Measurements from ENCODE around the gene IL15RA. TPM values are rescaled to one million over a fixed set of nuclear protein-coding genes. Genes with fewer than 3 reads are reported as not detected.
A peak's percentile ranks its signal among the peaks of the same experiment; 100 is the strongest.
"Not testable (repeated sequence)": the region's sequence is repeated elsewhere in the genome, so short reads cannot be mapped to it uniquely, and the experiment has no call there.

The IL15RA gene
- total RNA-seq, 1 donor from 2014 or later: 19.2 TPM

DNA sequence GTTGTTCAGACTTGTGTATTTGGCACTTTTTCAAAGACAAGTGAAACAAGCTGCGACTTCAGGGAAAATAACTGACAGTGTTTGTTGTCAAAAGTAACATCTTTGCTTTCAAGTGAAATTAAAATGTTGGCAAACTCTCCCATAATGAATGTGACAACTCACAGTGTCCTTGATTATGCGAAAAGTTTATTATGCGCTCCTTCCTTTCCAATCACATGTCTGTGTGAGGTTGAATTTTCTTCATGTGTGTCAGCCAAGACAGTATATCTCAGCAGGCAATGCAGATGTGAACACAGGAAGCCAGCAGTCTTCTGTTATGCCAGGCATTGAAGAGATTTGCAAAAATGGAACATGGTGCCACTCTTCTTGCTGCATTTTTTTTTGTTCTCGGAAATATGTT is 58.6 kb downstream of the IL15RA start:
- DNase-seq (ENCODE audit: low spot score): no peak
- Mint-ChIP-seq H3K9me3 (no peaks in the 10 kb centered on the region), H3K4me3 (ENCODE audit: low read depth) (no peak overlapping the region), H3K4me1 (ENCODE audit: low read depth) (no peaks in the 10 kb centered on the region), H3K27ac (no peak overlapping the region), H3K36me3 (ENCODE audit: low read depth) (peaks cover 81% of the 10 kb centered on the region), H3K27me3 (ENCODE audit: low read depth) (no peaks in the 10 kb centered on the region)
- intact Hi-C loops (cut with micrococcal nuclease): no loop called here

DNA sequence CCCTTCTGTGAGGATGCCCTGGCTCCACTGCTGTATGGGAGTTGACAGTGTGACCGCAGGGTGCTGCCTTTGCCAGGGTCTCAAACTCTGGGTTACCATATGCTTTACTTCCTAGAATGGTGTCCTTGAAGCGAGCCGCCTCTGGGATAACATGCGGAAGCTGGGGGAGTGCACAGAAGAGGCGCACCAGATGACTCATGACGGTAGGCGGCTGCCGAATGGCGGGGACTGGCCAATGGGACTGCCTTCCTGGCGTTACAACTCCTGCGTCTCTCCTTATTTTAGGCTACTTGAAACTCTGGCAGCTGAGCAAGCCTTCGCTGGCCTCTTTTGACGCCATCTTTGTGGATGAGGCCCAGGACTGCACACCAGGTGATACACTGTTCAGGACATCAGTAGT is 60.0 kb downstream of the IL15RA start:
- intact Hi-C loops (cut with micrococcal nuclease): no loop called here
- H3K36me3 Mint-ChIP-seq (ENCODE audit: low read depth): peaks cover 78% of the 10 kb centered on the region
- H3K4me1 Mint-ChIP-seq (ENCODE audit: low read depth): no peaks in the 10 kb centered on the region
- no peak overlapping the region for H3K4me3 Mint-ChIP-seq (ENCODE audit: low read depth)
- H3K9me3 Mint-ChIP-seq: no peaks in the 10 kb centered on the region
- no peak overlapping the region for H3K27ac Mint-ChIP-seq
- H3K27me3 Mint-ChIP-seq (ENCODE audit: low read depth): no peaks in the 10 kb centered on the region
- DNase-seq (ENCODE audit: low spot score): no peak

- Mint-ChIP-seq H3K27ac (no peak overlapping the region), H3K4me3 (ENCODE audit: low read depth) (no peak overlapping the region), H3K9me3 (no peaks in the 10 kb centered on the region), H3K36me3 (ENCODE audit: low read depth) (peaks cover 69% of the 10 kb centered on the region), H3K27me3 (ENCODE audit: low read depth) (no peaks in the 10 kb centered on the region), H3K4me1 (ENCODE audit: low read depth) (no peaks in the 10 kb centered on the region)
- intact Hi-C loops (cut with micrococcal nuclease): no loop called here
- no peak for DNase-seq (ENCODE audit: low spot score)
These were observed 61.9 kb downstream of the IL15RA start for GRCh38 chr10:5915451-5915850.

DNA sequence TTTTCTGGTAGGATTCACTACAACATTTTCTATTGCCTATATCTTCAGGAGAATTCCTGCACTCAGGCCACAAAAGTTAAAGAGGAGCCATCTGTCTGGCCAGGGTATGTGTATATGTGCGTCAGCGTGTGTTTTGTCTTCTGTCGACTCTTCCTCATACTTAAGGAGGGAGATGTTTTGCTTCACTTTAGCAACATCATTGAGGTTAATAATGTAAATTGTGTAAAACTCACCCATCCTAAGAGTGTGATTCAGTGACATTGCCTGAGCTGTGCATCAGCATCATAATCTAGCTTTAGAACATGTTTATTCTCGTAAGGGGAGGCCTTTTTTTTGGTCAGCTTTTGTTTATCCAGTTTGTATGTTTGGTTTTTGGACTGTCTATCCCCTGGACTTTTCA is 63.6 kb downstream of the IL15RA start:
- Mint-ChIP-seq H3K27me3 (ENCODE audit: low read depth) (no peaks in the 10 kb centered on the region), H3K36me3 (ENCODE audit: low read depth) (peaks cover 70% of the 10 kb centered on the region), H3K27ac (no peak overlapping the region), H3K9me3 (no peaks in the 10 kb centered on the region), H3K4me1 (ENCODE audit: low read depth) (no peaks in the 10 kb centered on the region), H3K4me3 (ENCODE audit: low read depth) (no peak overlapping the region)
- intact Hi-C loops (cut with micrococcal nuclease): no loop called here
- DNase-seq (ENCODE audit: low spot score): no peak

- peaks cover 73% of the 10 kb centered on the region for H3K36me3 Mint-ChIP-seq (ENCODE audit: low read depth)
- H3K27me3 Mint-ChIP-seq (ENCODE audit: low read depth): no peaks in the 10 kb centered on the region
- no peak overlapping the region for H3K27ac Mint-ChIP-seq
These were observed 65.7 kb downstream of the IL15RA start for GRCh38 chr10:5911670-5912069.

DNA sequence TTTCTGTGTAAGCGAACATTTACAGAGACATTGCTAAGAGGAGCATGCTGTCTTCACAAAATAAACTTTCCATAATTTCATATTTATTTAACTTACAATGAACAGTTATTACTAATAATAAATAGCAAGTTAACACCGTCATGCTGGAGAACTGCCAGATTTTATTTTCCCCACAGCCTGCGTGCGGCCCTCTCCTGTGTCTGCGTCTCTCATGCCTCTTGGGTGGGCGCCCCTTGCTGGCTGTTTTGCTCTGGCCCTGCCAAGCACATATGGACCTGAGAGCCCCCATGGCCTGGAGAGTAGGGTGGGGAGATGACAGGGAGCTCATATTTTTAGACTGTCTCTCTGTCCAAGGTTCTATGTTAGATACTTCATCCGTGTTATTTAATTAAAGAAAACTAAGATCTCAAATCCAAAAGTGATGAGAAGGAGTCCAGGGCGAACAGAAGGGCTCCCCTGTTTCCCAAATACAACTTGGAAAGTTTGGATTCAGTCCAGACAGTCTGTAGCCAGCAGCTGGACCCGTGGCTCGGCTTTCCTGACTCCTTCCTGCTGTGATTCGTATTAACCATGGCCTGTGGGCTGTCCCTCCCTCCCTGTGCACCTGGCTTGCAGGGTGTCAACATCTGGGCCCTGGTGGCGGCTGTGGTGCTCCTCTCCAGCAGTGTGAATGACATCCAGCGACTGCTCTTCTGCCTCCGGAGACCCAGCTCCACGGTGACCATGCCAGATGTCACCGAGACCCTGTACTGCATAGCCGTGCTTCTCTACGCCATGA is 66.8 kb downstream of the IL15RA start:
- Mint-ChIP-seq H3K36me3 (ENCODE audit: low read depth) (peaks cover 71% of the 10 kb centered on the region), H3K27me3 (ENCODE audit: low read depth) (no peaks in the 10 kb centered on the region), H3K27ac (no peak overlapping the region), H3K4me1 (ENCODE audit: low read depth) (peaks cover 8% of the 10 kb centered on the region), H3K9me3 (no peaks in the 10 kb centered on the region), H3K4me3 (ENCODE audit: low read depth) (no peak overlapping the region)
- intact Hi-C loops (cut with micrococcal nuclease): no loop called here
- DNase-seq (ENCODE audit: low spot score): no peak

More at GRCh38 chr10:5911670-5912069, 65.7 kb downstream of the IL15RA start:
- H3K4me3 Mint-ChIP-seq (ENCODE audit: low read depth): no peak overlapping the region
- DNase-seq (ENCODE audit: low spot score): no peak
- H3K9me3 Mint-ChIP-seq: no peaks in the 10 kb centered on the region
- intact Hi-C loops (cut with micrococcal nuclease): no loop called here
- H3K4me1 Mint-ChIP-seq (ENCODE audit: low read depth): peaks cover 3% of the 10 kb centered on the region

DNA sequence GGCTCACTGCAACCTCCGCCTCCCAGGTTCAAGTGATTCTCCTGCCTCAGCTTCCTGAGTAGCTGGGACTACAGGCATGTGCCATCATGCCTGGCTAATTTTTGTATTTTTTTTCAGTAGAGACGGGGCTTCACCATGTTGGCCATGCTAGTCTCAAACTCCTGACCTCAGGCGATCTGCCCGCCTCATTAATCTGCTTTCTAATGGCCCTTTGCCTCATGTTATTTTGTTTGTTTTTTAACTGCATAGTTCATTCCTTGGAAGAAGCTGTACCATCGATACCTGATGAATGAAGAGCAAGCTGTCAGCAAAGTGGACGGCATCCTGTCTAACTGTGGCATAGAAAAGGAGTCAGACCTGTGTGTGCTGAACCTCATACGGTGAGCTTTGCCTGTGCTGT is 68.7 kb downstream of the IL15RA start:
- H3K27me3 Mint-ChIP-seq (ENCODE audit: low read depth); H3K9me3 Mint-ChIP-seq; DNase-seq (ENCODE audit: low spot score); H3K4me3 Mint-ChIP-seq (ENCODE audit: low read depth); H3K27ac Mint-ChIP-seq; intact Hi-C loops (cut with micrococcal nuclease): not testable (repeated sequence)
- H3K4me1 Mint-ChIP-seq (ENCODE audit: low read depth): peaks cover 15% of the 10 kb centered on the region
- H3K36me3 Mint-ChIP-seq (ENCODE audit: low read depth): peaks cover 65% of the 10 kb centered on the region

DNA sequence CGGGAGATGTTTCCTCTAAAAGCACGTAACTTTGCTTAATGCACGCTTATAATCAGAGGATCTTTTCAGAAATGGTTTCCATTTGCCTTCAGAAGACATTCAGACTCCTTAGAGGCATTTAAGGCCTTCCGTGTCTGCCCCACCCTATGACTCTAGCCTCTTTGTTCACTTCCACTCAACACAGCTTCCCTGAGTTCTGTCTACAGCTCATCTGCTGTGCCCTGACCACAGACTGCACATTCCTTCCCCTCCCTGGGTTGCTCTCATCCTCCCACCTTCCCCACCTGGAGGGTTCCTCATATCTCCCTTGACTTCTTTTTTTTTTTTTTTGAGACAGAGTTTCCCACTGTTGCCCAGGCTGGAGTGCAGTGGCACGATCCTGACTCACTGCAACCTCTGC is 70.7 kb downstream of the IL15RA start:
- DNase-seq (ENCODE audit: low spot score): no peak
- Mint-ChIP-seq H3K4me3 (ENCODE audit: low read depth) (no peak overlapping the region), H3K9me3 (no peaks in the 10 kb centered on the region), H3K27me3 (ENCODE audit: low read depth) (no peaks in the 10 kb centered on the region), H3K36me3 (ENCODE audit: low read depth) (peaks cover 60% of the 10 kb centered on the region), H3K4me1 (ENCODE audit: low read depth) (peaks cover 18% of the 10 kb centered on the region), H3K27ac (no peak overlapping the region)
- intact Hi-C loops (cut with micrococcal nuclease): no loop called here

DNA sequence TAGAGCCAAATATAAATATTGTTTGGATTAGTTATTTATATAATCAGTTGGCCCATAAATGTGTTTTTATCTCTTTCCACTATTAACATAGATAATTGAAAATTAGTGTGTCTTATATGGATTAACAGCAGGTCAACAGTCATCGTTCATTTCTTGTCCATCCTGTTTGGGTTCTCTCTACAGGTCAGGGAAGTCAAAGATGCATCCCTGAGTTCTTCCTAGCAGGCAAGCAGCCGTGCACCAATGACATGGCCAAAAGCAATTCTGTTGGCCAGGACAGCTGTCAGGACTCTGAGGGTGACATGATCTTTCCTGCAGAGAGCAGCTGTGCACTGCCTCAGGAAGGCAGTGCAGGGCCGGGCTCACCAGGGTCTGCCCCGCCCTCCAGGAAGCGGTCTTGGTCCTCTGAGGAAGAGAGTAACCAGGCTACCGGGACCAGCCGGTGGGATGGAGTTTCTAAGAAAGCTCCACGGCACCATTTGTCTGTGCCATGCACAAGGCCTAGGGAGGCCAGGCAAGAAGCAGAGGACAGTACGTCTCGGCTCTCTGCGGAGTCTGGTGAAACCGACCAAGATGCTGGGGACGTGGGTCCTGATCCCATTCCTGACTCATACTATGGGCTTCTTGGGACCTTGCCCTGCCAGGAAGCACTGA is 71.4 kb downstream of the IL15RA start:
- no peak for DNase-seq (ENCODE audit: low spot score)
- peaks cover 58% of the 10 kb centered on the region for H3K36me3 Mint-ChIP-seq (ENCODE audit: low read depth)
- no peaks in the 10 kb centered on the region for H3K27me3 Mint-ChIP-seq (ENCODE audit: low read depth)
- no peak overlapping the region for H3K27ac Mint-ChIP-seq
- peaks cover 18% of the 10 kb centered on the region for H3K4me1 Mint-ChIP-seq (ENCODE audit: low read depth)
- no peaks in the 10 kb centered on the region for H3K9me3 Mint-ChIP-seq
- intact Hi-C loops (cut with micrococcal nuclease): no loop called here
- H3K4me3 Mint-ChIP-seq (ENCODE audit: low read depth): no peak overlapping the region

GRCh38 chr10:5904227-5904626 is 73.1 kb downstream of the IL15RA start:
- no peak overlapping the region for H3K4me3 Mint-ChIP-seq (ENCODE audit: low read depth)
- no peak for DNase-seq (ENCODE audit: low spot score)
- H3K36me3 Mint-ChIP-seq (ENCODE audit: low read depth): peaks cover 50% of the 10 kb centered on the region
- H3K27ac Mint-ChIP-seq: peak overlapping the region; percentile 85
- H3K4me1 Mint-ChIP-seq (ENCODE audit: low read depth): peaks cover 18% of the 10 kb centered on the region
- H3K27me3 Mint-ChIP-seq (ENCODE audit: low read depth): no peaks in the 10 kb centered on the region
- intact Hi-C loops (cut with micrococcal nuclease): no loop called here
- no peaks in the 10 kb centered on the region for H3K9me3 Mint-ChIP-seq

GRCh38 chr10:5903563-5903962 is 73.8 kb downstream of the IL15RA start:
- no peak overlapping the region for H3K27ac Mint-ChIP-seq
- H3K4me1 Mint-ChIP-seq (ENCODE audit: low read depth): peaks cover 18% of the 10 kb centered on the region
- no peak overlapping the region for H3K4me3 Mint-ChIP-seq (ENCODE audit: low read depth)
- no peaks in the 10 kb centered on the region for H3K27me3 Mint-ChIP-seq (ENCODE audit: low read depth)
- intact Hi-C loops (cut with micrococcal nuclease): no loop called here
- H3K9me3 Mint-ChIP-seq: no peaks in the 10 kb centered on the region
- DNase-seq (ENCODE audit: low spot score): no peak
- peaks cover 48% of the 10 kb centered on the region for H3K36me3 Mint-ChIP-seq (ENCODE audit: low read depth)

DNA sequence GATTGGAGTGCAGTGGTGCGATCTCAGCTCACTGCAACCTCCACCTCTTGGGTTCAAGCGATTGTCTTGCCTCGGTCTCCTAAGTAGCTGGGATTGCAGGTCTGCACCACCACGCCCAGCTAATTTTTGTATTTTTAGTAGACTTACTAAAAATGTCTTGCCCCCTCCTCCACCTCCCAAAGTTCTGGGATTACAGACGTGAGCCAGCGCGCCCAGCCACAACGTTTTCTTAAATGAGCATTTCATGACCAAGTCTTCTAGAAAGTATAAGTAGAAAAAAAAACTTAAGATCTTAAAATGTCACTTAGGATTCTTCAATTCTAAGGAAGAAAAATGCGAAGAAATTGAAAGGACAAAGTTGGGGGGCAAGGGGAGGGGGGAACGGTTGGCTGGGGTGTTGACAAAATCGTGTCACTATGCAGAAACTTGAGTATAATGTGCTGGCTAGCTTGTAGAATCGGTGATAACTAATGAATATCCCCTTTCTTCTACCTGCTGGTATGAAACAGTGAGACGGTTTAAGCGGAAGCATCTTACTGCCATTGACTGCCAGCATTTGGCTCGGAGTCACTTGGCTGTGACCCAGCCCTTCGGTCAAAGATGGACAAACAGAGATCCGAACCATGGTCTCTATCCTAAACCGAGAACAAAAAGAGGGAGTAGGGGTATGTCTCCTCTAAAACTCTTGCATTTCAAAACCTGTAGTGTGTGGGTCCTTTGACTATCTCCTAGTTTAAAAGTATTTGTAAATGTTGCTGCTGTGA is 74.7 kb downstream of the IL15RA start:
- Mint-ChIP-seq H3K4me3 (ENCODE audit: low read depth) (no peak overlapping the region), H3K4me1 (ENCODE audit: low read depth) (peaks cover 16% of the 10 kb centered on the region), H3K27ac (peak overlapping the region; percentile 22), H3K27me3 (ENCODE audit: low read depth) (no peaks in the 10 kb centered on the region), H3K9me3 (peaks cover 7% of the 10 kb centered on the region), H3K36me3 (ENCODE audit: low read depth) (peaks cover 50% of the 10 kb centered on the region)
- DNase-seq (ENCODE audit: low spot score): no peak
- intact Hi-C loops (cut with micrococcal nuclease): no loop called here

All from activated T-helper 2 cell treated with anti-CD3 and anti-CD28 coated beads, Interferon-gamma antibody, Interleukin-2, Interleukin-4, amounts not matched to agents 10 μg/mL and 5 μg/mL and 100 μg/mL, durations not matched to agents 14 hours and 24 hours and 36 hours (primary cell).